MM.1S (cell line): ENCODE measurements around the gene SLC26A11.

ENCODE experiments used
- DNase-seq: peaks from one replicate; pipeline ENCODE4 v3.0.0-alpha.2; 2015
- H2AFZ ChIP-seq: fragments of 300-600 bp; sonication (generic); 2 replicates; pipeline ENCODE4 v1.6.0; 2016; ENCODE audit warnings: antibody characterized with exemption, low read length
- H3F3A ChIP-seq: fragments of 300-600 bp; sonication (generic); 2 replicates; pipeline ENCODE4 v1.6.1; 2016; ENCODE audit warnings: mild to moderate bottlenecking, antibody characterized with exemption, low read length, moderate library complexity, mixed read lengths; ENCODE audit not compliant: insufficient read depth
- H3K27ac ChIP-seq: fragments of 300-600 bp; sonication (generic); 2 replicates; pipeline ENCODE4 v1.5.1; 2016; ENCODE audit warnings: mild to moderate bottlenecking, low read length
- H3K27me3 ChIP-seq: fragments of 300-600 bp; sonication (generic); replicated peaks from 2 replicates; pipeline ENCODE4 v1.6.0; 2016; ENCODE audit warnings: low read length; ENCODE audit not compliant: insufficient read depth
- H3K36me3 ChIP-seq: fragments of 300-600 bp; sonication (generic); replicated peaks from 2 replicates; pipeline ENCODE4 v1.6.1; 2016; ENCODE audit warnings: mild to moderate bottlenecking, low read length, mixed read lengths; ENCODE audit not compliant: insufficient read depth
- H3K4me1 ChIP-seq: fragments of 300-600 bp; sonication (generic); 2 replicates; pipeline ENCODE4 v1.6.1; 2016; ENCODE audit warnings: low read length, mixed read lengths
- H3K4me2 ChIP-seq: fragments of 300-600 bp; sonication (generic); 2 replicates; pipeline ENCODE4 v1.6.0; 2016; ENCODE audit warnings: low read depth, low read length
- H3K4me3 ChIP-seq: fragments of 300-600 bp; sonication (generic); 2 replicates; pipeline ENCODE4 v1.5.1; 2016; ENCODE audit warnings: low read length, mixed read lengths
- H3K79me2 ChIP-seq: fragments of 300-600 bp; sonication (generic); 2 replicates; pipeline ENCODE4 v1.6.1; 2016; ENCODE audit warnings: mixed run types, low read length, mixed read lengths
- H3K9ac ChIP-seq: fragments of 300-600 bp; sonication (generic); 2 replicates; pipeline ENCODE4 v1.6.1; 2016; ENCODE audit warnings: low read length, mixed read lengths
- H3K9me2 ChIP-seq: fragments of 300-600 bp; sonication (generic); replicated peaks from 2 replicates; pipeline ENCODE4 v1.6.1; 2016; ENCODE audit warnings: mild to moderate bottlenecking, low read length, mixed read lengths; ENCODE audit not compliant: insufficient read depth
- H3K9me3 ChIP-seq: fragments of 300-600 bp; sonication (generic); replicated peaks from 2 replicates; pipeline ENCODE4 v1.6.1; 2016; ENCODE audit warnings: mild to moderate bottlenecking, low read length, mixed read lengths; ENCODE audit not compliant: insufficient read depth
- H4K20me1 ChIP-seq: fragments of 300-600 bp; sonication (generic); 2 replicates; pipeline ENCODE4 v1.6.1; 2016; ENCODE audit warnings: mild to moderate bottlenecking, low read length, moderate library complexity, mixed read lengths; ENCODE audit not compliant: insufficient read depth
- CTCF ChIP-seq: fragments of 300-600 bp; sonication (generic); IDR thresholded peaks from 2 replicates; pipeline ENCODE4 v1.5.1; 2016; ENCODE audit warnings: antibody characterized with exemption, low read length, mixed read lengths
- EZH2 ChIP-seq: fragments of 300-600 bp; sonication (generic); optimal IDR thresholded peaks from 2 replicates; pipeline ENCODE3; 2017; ENCODE audit warnings: low read depth, mild to moderate bottlenecking, antibody characterized with exemption, low read length, mixed read lengths
- EZH2phosphoT487 ChIP-seq: fragments of 300-600 bp; sonication (generic); IDR thresholded peaks from 2 replicates; pipeline ENCODE4 v1.6.1; 2018; ENCODE audit warnings: antibody characterized with exemption, low read length

Gene SLC26A11

GRCh38 chr17:80279895-80280294 is 59.7 kb downstream of the SLC26A11 start:
- Histone ChIP-seq H3K9me3 (no peaks in the 10 kb centered on the region), H4K20me1 (no peaks in the 10 kb centered on the region), H3K4me1 (no peaks in the 10 kb centered on the region), H3K9ac (no peak overlapping the region), H3K4me2 (no peak overlapping the region), H3K79me2 (no peaks in the 10 kb centered on the region; the same call in 1 of the 2 replicates), H2AFZ (no peak overlapping the region), H3K27ac (no peak overlapping the region), H3K4me3 (no peak overlapping the region), H3K36me3 (no peaks in the 10 kb centered on the region), H3K27me3 (no peaks in the 10 kb centered on the region), H3F3A (no peaks in the 10 kb centered on the region), H3K9me2 (no peaks in the 10 kb centered on the region)
- no peak for TF ChIP-seq CTCF
- no peak for DNase-seq

DNA sequence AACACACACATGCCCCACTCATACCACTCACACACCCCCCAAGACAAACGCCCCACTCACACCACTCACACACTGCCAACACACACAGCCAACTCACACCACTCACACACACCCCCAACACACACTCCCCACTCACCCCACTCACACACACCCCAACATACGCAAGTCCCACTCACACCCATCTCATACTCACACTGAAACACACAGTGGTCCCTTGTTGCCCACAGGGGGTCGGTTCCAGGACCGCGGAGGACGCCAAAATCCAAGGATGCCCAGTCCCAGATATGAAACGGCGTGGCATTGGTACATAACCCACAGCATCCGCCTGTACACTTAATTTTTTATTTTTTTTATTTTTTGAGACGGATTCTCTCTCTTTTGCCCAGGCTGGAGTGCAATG is 61.3 kb downstream of the SLC26A11 start:
- Histone ChIP-seq H3F3A (no peaks in the 10 kb centered on the region), H3K36me3 (no peaks in the 10 kb centered on the region)

DNA sequence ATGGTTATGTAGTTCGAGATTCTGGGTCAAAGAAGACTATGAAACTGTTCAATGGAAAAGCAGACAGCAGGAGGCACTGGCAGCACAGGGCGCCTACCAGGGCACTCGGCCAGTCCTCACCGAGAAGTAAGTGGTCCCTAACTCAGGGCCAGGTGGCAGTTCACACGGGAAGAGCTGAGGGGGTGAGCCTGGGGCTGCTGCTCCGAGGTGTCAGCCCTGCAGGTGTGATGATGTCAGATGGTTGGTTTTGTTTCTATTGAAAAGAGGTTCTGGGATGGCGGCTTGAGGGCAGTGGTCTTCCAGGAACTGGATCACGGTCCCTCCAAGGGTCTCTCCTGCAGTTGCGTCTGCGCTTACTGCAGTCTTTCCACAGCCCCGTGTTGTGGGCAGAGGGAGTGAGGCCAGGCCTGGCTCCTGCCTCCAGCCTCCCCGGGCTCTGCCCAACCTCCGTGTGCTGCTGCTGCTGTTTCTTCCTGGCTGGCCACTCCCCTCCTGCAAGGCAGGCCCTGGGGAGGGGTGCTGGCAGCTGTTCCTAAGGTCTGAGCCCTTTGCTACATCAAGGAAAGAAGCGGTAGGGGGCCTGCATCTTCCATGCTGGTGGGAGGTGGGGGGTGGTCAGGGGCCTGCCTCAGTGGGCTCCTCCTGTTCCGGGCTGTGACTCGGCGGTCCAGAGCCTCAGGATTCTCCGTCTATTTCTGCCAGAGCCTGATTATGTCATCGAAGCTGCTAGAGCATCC is 63.1 kb downstream of the SLC26A11 start:
- no peaks in the 10 kb centered on the region for H3K27me3 ChIP-seq
- DNase-seq = no peak
- H2AFZ ChIP-seq = no peak overlapping the region
- 0 out of 2 replicates have a peak, but pooled peaks cover 5% of the 10 kb centered on the region for H3K4me1 ChIP-seq
- no peak overlapping the region for H3K4me3 ChIP-seq
- TF ChIP-seq EZH2 = no peak
- no peaks in the 10 kb centered on the region for H4K20me1 ChIP-seq
- H3K36me3 ChIP-seq = no peaks in the 10 kb centered on the region
- no peak overlapping the region for H3K4me2 ChIP-seq
- H3K79me2 ChIP-seq = no peaks in the 10 kb centered on the region; the same call in 1 of the 2 replicates
- H3K9me2 ChIP-seq = no peaks in the 10 kb centered on the region
- no peaks in the 10 kb centered on the region for H3K9me3 ChIP-seq
- H3F3A ChIP-seq = peaks cover 7% of the 10 kb centered on the region
- no peak overlapping the region for H3K9ac ChIP-seq
- H3K27ac ChIP-seq = no peak overlapping the region

More for the DNA sequence above, 61.3 kb downstream of the SLC26A11 start:
- Histone ChIP-seq H3K4me3 (no peak overlapping the region), H3K9ac (no peak overlapping the region), H3K4me2 (no peak overlapping the region), H2AFZ (no peak overlapping the region), H3K4me1 (no peaks in the 10 kb centered on the region), H3K9me3 (no peaks in the 10 kb centered on the region), H3K27me3 (no peaks in the 10 kb centered on the region), H3K9me2 (no peaks in the 10 kb centered on the region), H3K27ac (no peak overlapping the region), H4K20me1 (no peaks in the 10 kb centered on the region), H3K79me2 (no peaks in the 10 kb centered on the region; the same call in 1 of the 2 replicates)
- DNase-seq = no peak
- TF ChIP-seq EZH2phosphoT487 = no peak

DNA sequence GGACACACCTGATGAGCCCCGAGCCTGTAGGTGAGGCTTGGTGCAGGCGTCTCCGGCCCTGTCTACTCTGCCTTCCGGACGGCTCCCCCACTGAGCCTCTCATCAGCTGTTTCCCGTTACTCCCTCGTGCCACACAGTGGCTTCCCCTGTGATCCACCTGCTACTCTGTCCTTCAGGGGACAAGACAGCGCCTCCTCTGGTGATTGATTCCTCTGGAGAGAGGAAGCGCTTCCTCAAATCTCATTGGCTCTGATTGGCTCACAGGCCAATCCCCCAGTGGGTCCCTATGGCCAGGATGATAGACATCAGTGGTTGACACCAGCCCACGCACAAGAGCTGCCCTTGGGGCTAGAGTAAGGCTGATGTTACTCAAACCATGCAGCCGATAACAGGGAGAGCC is 64.4 kb downstream of the SLC26A11 start:
- Histone ChIP-seq H3K9me2 (no peaks in the 10 kb centered on the region), H3F3A (peaks cover 14% of the 10 kb centered on the region), H3K4me3 (no peak overlapping the region), H4K20me1 (no peaks in the 10 kb centered on the region), H3K27ac (no peak overlapping the region), H3K4me2 (no peak overlapping the region), H2AFZ (no peak overlapping the region), H3K79me2 (no peaks in the 10 kb centered on the region; the same call in 1 of the 2 replicates), H3K27me3 (no peaks in the 10 kb centered on the region), H3K9ac (no peak overlapping the region), H3K36me3 (no peaks in the 10 kb centered on the region), H3K4me1 (0 out of 2 replicates have a peak, but pooled peaks cover 5% of the 10 kb centered on the region), H3K9me3 (no peaks in the 10 kb centered on the region)
- no peak for DNase-seq
- no peak for TF ChIP-seq EZH2
- TF ChIP-seq CTCF = no peak
- TF ChIP-seq EZH2phosphoT487 = no peak
